Glutamatergic neuron (in vitro differentiated cells): ENCODE measurements around the gene TMEM158. TPM values are rescaled to one million over a fixed set of nuclear protein-coding genes. Genes with fewer than 3 reads are reported as not detected.

ENCODE experiments used
- DNase-seq: peaks from one replicate; pipeline ENCODE4 v3.0.0; 2022
- H3K27ac Mint-ChIP-seq: one replicate; pipeline ENCODE4 v1.8.0; 2020; ENCODE audit warnings: mild to moderate bottlenecking, mixed read lengths, inconsistent platforms; ENCODE audit not compliant: unreplicated experiment
- H3K27me3 Mint-ChIP-seq: one replicate; pipeline ENCODE4 v1.8.0; 2020; ENCODE audit warnings: mild to moderate bottlenecking, moderate library complexity, mixed read lengths, inconsistent platforms; ENCODE audit not compliant: unreplicated experiment
- H3K36me3 Mint-ChIP-seq: one replicate; pipeline ENCODE4 v1.8.0; 2020; ENCODE audit warnings: mild to moderate bottlenecking, mixed read lengths, inconsistent platforms; ENCODE audit not compliant: unreplicated experiment
- H3K4me1 Mint-ChIP-seq: one replicate; pipeline ENCODE4 v1.8.0; 2020; ENCODE audit warnings: mild to moderate bottlenecking, low read depth, mixed read lengths, inconsistent platforms; ENCODE audit not compliant: unreplicated experiment
- H3K4me3 Mint-ChIP-seq: one replicate; pipeline ENCODE4 v1.8.0; 2020; ENCODE audit warnings: mild to moderate bottlenecking, mixed read lengths, inconsistent platforms; ENCODE audit not compliant: unreplicated experiment
- H3K9me3 Mint-ChIP-seq: one replicate; pipeline ENCODE4 v1.8.0; 2020; ENCODE audit warnings: mild to moderate bottlenecking, moderate library complexity, mixed read lengths, inconsistent platforms; ENCODE audit not compliant: unreplicated experiment
- total RNA-seq: library from RNA; stranded (reverse); fragmentation: NEBNext Ultra II Directional; extraction: Animal tissue kit (Norgen Biotek cat#: 25700); gene quantifications from one replicate; pipeline ENCODE4 v1.2.1, GENCODE V29; 2021; ENCODE audit not compliant: unreplicated experiment
- TF ChIP-seq, protein P1 (sequence below): fragments of 200-600 bp; sonication (generic); IDR thresholded peaks from one replicate; pipeline ENCODE4 v1.5.0; 2021; ENCODE audit not compliant: partially characterized antibody, unreplicated experiment

The TMEM158 gene
- total RNA-seq, 1 donor from 2014 or later, result 7.8 TPM

DNA sequence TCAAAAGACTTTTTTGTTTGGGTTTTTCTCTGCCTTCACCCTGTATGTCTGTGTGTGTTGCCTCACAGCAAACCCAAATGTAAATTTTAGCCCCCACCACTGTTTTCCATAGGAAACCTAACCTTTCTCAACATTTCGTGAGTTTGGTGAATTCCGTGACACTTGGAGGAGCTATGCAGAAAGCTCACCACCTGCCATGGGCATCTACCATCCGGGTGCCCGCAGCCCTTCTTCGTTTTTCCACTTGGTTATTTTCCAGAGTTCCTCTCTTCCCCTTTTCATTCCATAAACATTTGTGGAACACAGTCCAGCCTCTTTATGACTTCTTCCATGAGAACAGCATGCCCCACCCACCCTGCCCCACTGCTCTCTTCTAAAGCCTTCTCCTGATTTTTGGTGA is 31.3 kb downstream of the TMEM158 start:
- Mint-ChIP-seq H3K27me3 (peaks cover 3% of the 10 kb centered on the region), H3K36me3 (no peaks in the 10 kb centered on the region), H3K27ac (no peak overlapping the region), H3K4me3 (no peak overlapping the region), H3K9me3 (peaks cover 3% of the 10 kb centered on the region), H3K4me1 (no peaks in the 10 kb centered on the region)
- TF ChIP-seq, protein P1, sequence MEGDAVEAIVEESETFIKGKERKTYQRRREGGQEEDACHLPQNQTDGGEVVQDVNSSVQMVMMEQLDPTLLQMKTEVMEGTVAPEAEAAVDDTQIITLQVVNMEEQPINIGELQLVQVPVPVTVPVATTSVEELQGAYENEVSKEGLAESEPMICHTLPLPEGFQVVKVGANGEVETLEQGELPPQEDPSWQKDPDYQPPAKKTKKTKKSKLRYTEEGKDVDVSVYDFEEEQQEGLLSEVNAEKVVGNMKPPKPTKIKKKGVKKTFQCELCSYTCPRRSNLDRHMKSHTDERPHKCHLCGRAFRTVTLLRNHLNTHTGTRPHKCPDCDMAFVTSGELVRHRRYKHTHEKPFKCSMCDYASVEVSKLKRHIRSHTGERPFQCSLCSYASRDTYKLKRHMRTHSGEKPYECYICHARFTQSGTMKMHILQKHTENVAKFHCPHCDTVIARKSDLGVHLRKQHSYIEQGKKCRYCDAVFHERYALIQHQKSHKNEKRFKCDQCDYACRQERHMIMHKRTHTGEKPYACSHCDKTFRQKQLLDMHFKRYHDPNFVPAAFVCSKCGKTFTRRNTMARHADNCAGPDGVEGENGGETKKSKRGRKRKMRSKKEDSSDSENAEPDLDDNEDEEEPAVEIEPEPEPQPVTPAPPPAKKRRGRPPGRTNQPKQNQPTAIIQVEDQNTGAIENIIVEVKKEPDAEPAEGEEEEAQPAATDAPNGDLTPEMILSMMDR, result no peak
- no peak for DNase-seq

DNA sequence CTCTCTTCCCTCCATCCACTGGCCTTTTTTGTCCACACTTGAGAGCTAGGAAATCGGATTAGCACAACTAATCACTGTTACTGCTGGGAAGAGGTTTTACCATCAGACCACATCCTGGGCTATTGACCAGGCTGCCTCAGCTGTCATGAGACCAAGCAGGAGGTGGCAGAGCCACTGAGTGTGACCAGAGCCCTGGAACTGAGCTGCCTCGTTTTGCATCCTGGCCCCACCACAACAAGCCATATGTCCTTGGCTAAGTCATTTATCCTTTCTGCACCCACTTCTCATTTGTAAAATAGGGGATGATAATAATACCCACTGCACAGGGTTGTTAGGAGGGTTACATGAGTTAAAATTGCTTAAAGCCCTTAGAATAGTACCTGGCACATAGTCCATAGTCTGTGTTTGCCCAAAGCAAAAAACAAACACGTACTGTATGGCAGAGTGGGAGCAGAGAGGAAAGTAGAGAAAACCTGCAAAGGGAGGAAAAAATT is 34.1 kb downstream of the TMEM158 start:
- TF ChIP-seq, protein P1, result no peak
- Mint-ChIP-seq H3K9me3 (peaks cover 3% of the 10 kb centered on the region), H3K27ac (no peak overlapping the region), H3K36me3 (no peaks in the 10 kb centered on the region), H3K4me1 (no peaks in the 10 kb centered on the region), H3K27me3 (peaks cover 5% of the 10 kb centered on the region), H3K4me3 (no peak overlapping the region)
- no peak for DNase-seq

DNA sequence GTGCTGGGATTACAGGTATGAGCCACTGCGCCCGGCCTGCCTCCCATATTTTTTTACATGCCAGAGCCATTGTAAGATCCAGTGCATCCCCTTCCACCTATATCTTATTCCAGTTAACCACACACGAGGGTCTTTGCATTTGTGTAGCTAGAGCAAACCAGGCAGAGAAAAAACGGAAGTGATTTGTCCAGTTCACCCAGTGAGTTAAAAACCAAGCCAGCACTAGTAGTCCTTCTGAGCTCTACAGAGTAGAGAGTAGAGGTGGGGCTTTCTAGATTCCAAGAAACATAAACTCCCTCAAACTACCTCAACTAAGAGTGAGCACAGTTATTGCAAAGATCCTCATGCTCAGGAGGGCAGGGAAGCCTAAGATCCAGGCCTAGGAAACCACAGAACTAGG is 34.7 kb downstream of the TMEM158 start:
- TF ChIP-seq, protein P1, result no peak
- Mint-ChIP-seq H3K9me3 (peaks cover 2% of the 10 kb centered on the region), H3K36me3 (no peaks in the 10 kb centered on the region), H3K4me1 (no peaks in the 10 kb centered on the region), H3K4me3 (no peak overlapping the region), H3K27ac (no peak overlapping the region), H3K27me3 (peaks cover 5% of the 10 kb centered on the region)
- no peak for DNase-seq

DNA sequence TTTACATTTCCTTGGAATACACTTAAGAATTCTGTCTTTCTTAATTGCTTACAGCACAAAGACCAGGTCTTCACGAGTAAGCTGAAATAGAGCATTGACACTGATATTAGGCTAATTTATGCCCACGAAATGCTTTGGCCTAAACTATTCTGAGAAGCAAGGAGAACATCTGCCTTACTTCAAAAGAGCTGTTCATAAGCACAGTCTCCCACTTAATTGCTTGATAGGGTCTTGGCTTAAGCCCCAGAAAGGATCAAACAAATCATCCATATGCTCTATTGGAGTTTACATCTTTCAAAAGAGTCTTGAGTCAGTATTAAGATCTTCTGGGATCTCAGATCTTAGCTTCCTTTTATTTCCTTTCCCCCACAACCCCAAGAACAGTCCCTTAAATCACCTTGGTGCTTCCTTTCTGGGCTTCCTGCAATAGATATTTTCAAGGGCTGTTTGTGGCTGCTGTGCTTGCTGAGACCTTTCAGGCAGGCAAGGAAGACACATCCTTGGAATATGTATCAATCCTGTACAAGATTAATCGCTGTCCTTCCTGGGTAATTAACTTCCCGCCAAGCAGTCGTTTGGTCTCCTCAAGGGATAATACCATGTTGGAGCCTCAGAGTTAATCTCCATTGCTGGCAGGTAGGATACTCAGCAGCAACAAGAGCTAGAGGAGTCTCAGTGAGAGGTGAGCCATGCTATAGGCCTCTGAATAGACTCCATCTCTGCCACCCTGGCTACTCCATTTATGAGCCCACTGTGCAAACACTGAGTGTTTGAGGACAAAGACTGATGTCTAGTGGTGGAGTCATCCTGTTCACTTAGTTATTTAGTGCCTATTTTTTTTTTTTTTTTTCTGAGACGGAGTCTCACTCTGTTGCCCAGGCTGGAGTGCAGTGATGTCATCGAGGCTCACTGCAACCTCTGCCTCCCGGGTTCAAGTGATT is 37.1 kb downstream of the TMEM158 start:
- H3K4me1 Mint-ChIP-seq, result no peaks in the 10 kb centered on the region
- DNase-seq, result no peak
- H3K27ac Mint-ChIP-seq, result no peak overlapping the region
- H3K9me3 Mint-ChIP-seq, result peaks cover 2% of the 10 kb centered on the region
- H3K4me3 Mint-ChIP-seq, result no peak overlapping the region
- peaks cover 5% of the 10 kb centered on the region for H3K27me3 Mint-ChIP-seq
- TF ChIP-seq, protein P1, result no peak
- no peaks in the 10 kb centered on the region for H3K36me3 Mint-ChIP-seq

DNA sequence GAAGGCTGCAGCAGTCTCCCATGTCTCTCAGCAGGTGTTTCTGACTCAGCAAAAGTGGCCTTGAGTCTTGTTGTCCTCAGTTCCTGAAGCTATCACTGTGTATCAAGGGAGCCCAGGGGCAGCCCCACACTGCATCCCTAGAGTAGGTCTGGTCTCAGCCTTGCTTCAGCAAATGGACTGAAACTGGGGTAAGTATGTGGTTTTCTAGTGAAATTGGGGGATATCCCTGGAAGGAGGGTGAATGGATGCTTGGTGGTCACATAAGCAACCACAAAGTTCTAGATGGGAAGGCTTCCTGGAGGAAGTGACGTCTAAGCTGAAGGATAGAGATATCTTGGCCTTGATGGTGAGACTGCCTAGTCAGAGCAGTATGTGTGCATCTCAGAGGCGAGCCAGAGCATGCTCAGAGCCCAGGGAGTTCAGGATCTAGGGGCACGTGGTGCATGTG is 38.4 kb downstream of the TMEM158 start:
- Mint-ChIP-seq H3K27me3 (peaks cover 5% of the 10 kb centered on the region), H3K4me3 (no peak overlapping the region), H3K27ac (no peak overlapping the region), H3K36me3 (no peaks in the 10 kb centered on the region), H3K9me3 (peaks cover 2% of the 10 kb centered on the region), H3K4me1 (peaks cover 6% of the 10 kb centered on the region)
- no peak for DNase-seq
- TF ChIP-seq, protein P1, result no peak
